ENCODE data around the gene PAQR5. TPM values are rescaled to one million over a fixed set of nuclear protein-coding genes. Genes with fewer than 3 reads are reported as not detected.

Gene PAQR5
- total RNA-seq, 1 donor from 2014 or later, result 1.1 TPM

Other genes starting within 250 kb of the PAQR5 start
- gene GLCE, start 138.3 kb upstream of the PAQR5 start, total RNA-seq, result 76.4 TPM
- gene KIF23, start 115.4 kb downstream of the PAQR5 start, total RNA-seq, result 4.7 TPM
- 40.1 TPM for gene RPLP1, start 153.9 kb downstream of the PAQR5 start, total RNA-seq